Brain microvascular endothelial cell (primary cell): ENCODE results near the gene RPE.

Experiments
- DNase-seq: peaks from one replicate; pipeline ENCODE4 v3.0.0-alpha.2; 2020
- H3K27ac ChIP-seq: fragments of 250-450 bp; sonication (Bioruptor Pico); 2 replicates; pipeline ENCODE4 v1.5.1; 2020; ENCODE audit warnings: mild to moderate bottlenecking, moderate library complexity
- H3K27me3 ChIP-seq: fragments of 250-450 bp; sonication (Bioruptor Pico); replicated peaks from 2 replicates; pipeline ENCODE4 v1.5.1; 2020; ENCODE audit warnings: mild to moderate bottlenecking
- H3K36me3 ChIP-seq: fragments of 250-450 bp; sonication (Bioruptor Pico); replicated peaks from 2 replicates; pipeline ENCODE4 v1.5.1; 2020; ENCODE audit warnings: mild to moderate bottlenecking
- H3K4me3 ChIP-seq: 2 replicates; pipeline ENCODE4 v1.5.1; 2011; ENCODE audit warnings: low read depth, mild to moderate bottlenecking, control low read depth, low read length, moderate library complexity
- CTCF ChIP-seq: IDR thresholded peaks from 2 replicates; pipeline ENCODE4 v1.5.1; 2011; ENCODE audit warnings: low read depth, mild to moderate bottlenecking, moderate library complexity, low read length, control low read depth, inconsistent platforms; ENCODE audit errors: missing control alignments
- in situ Hi-C: cut with HindIII; loops from 2 replicates; pipeline ENCODE4 v1.10.0; 2017; ENCODE audit warnings: low sequenced_read_pairs, low pct_ligation_motif_present

The RPE gene

GRCh38 chr2:210027608-210028007 lies 25.2 kb downstream of the RPE start:
- no peak overlapping the region for H3K27ac ChIP-seq
- in situ Hi-C loops: no loop called here

GRCh38 chr2:210028178-210028577 lies 25.7 kb downstream of the RPE start:
- DNase-seq: no peak
- in situ Hi-C loops: no loop called here
- Histone ChIP-seq H3K36me3 (peaks cover 3% of the 10 kb centered on the region), H3K27me3 (no peaks in the 10 kb centered on the region), H3K4me3 (no peak overlapping the region), H3K27ac (no peak overlapping the region)
- no peak for TF ChIP-seq CTCF

More at GRCh38 chr2:210027608-210028007, 25.2 kb downstream of the RPE start:
- no peak for TF ChIP-seq CTCF
- H3K36me3 ChIP-seq: peaks cover 9% of the 10 kb centered on the region
- H3K27me3 ChIP-seq: no peaks in the 10 kb centered on the region
- DNase-seq: no peak
- H3K4me3 ChIP-seq: no peak overlapping the region

- TF ChIP-seq CTCF: no peak
- no peak overlapping the region for H3K27ac ChIP-seq
- no peak for DNase-seq
- H3K27me3 ChIP-seq: no peaks in the 10 kb centered on the region
- in situ Hi-C loops: no loop called here
- H3K4me3 ChIP-seq: no peak overlapping the region
- no peaks in the 10 kb centered on the region for H3K36me3 ChIP-seq
Observed at GRCh38 chr2:210034087-210034683, 31.7 kb downstream of the RPE start.

- Histone ChIP-seq H3K36me3 (no peaks in the 10 kb centered on the region), H3K4me3 (no peak overlapping the region), H3K27ac (no peak overlapping the region), H3K27me3 (no peaks in the 10 kb centered on the region)
- no peak for TF ChIP-seq CTCF
- in situ Hi-C loops: no loop called here
- no peak for DNase-seq
Observed at GRCh38 chr2:210035679-210036078, 33.2 kb downstream of the RPE start.

GRCh38 chr2:210038078-210038477 lies 35.6 kb downstream of the RPE start:
- no peak for DNase-seq
- no peak for TF ChIP-seq CTCF
- no peak overlapping the region for H3K4me3 ChIP-seq
- no peak overlapping the region for H3K27ac ChIP-seq
- H3K27me3 ChIP-seq: no peaks in the 10 kb centered on the region
- in situ Hi-C loops: no loop called here
- no peaks in the 10 kb centered on the region for H3K36me3 ChIP-seq

GRCh38 chr2:210046851-210047500 lies 44.5 kb downstream of the RPE start:
- no peak for TF ChIP-seq CTCF
- Histone ChIP-seq H3K4me3 (no peak overlapping the region), H3K36me3 (no peaks in the 10 kb centered on the region), H3K27ac (no peak overlapping the region), H3K27me3 (no peaks in the 10 kb centered on the region)
- in situ Hi-C loops: no loop called here
- DNase-seq: no peak
